Daoy (cell line): ENCODE measurements around the gene EPS8L3. TPM values are rescaled to one million over a fixed set of nuclear protein-coding genes. Genes with fewer than 3 reads are reported as not detected.

Source experiments
- DNase-seq: peaks from one replicate; pipeline ENCODE4 v3.0.0-alpha.2; 2015; ENCODE audit warnings: low read depth
- total RNA-seq: library from RNA; depleted of rRNA; stranded (reverse); fragments of >200 nt; shearing (Covaris generic); gene quantifications from 2 replicates; pipeline ENCODE4 v1.2.3, GENCODE V29; 2014

Gene EPS8L3
- total RNA-seq, 1 experiment from 2014 or later, result not detected

GRCh38 chr1:109793486-109794318 is 30.0 kb upstream of the EPS8L3 start:
- DNase-seq, result peak; percentile 97

- no peak for DNase-seq
Observed at GRCh38 chr1:109793089-109793485, 29.4 kb upstream of the EPS8L3 start.

- peak; percentile 98 for DNase-seq
Observed at GRCh38 chr1:109792056-109792831, 28.5 kb upstream of the EPS8L3 start.

GRCh38 chr1:109791495-109792043 is 27.8 kb upstream of the EPS8L3 start:
- no peak for DNase-seq

GRCh38 chr1:109790735-109791494 is 27.2 kb upstream of the EPS8L3 start:
- peak; percentile 74 for DNase-seq

GRCh38 chr1:109790329-109790728 is 26.6 kb upstream of the EPS8L3 start:
- DNase-seq, result no peak

GRCh38 chr1:109789551-109790180 is 25.9 kb upstream of the EPS8L3 start:
- no peak for DNase-seq

- DNase-seq, result no peak
Observed at GRCh38 chr1:109788695-109789521, 25.2 kb upstream of the EPS8L3 start.

GRCh38 chr1:109787845-109788601 is 24.3 kb upstream of the EPS8L3 start:
- DNase-seq, result no peak

- DNase-seq, result no peak
Observed at GRCh38 chr1:109787211-109787844, 23.6 kb upstream of the EPS8L3 start.

- DNase-seq, result peak; percentile 49
Observed at GRCh38 chr1:109786531-109787021, 22.9 kb upstream of the EPS8L3 start.

GRCh38 chr1:109786112-109786480 is 22.4 kb upstream of the EPS8L3 start:
- DNase-seq, result no peak

- no peak for DNase-seq
Observed at GRCh38 chr1:109785446-109786111, 21.9 kb upstream of the EPS8L3 start.

- no peak for DNase-seq
Observed at GRCh38 chr1:109784551-109785252, 21.0 kb upstream of the EPS8L3 start.

GRCh38 chr1:109783436-109783835 is 19.7 kb upstream of the EPS8L3 start:
- DNase-seq, result peak; percentile 92

GRCh38 chr1:109782927-109783326 is 19.2 kb upstream of the EPS8L3 start:
- no peak for DNase-seq

- DNase-seq, result no peak
Observed at GRCh38 chr1:109782514-109782913, 18.8 kb upstream of the EPS8L3 start.

- no peak for DNase-seq
Observed at GRCh38 chr1:109781806-109782205, 18.1 kb upstream of the EPS8L3 start.
